Activated CD4-positive, alpha-beta memory T cell treated with anti-CD3 and anti-CD28 coated beads, Interleukin-2, amount 10 ng/mL, durations not matched to agents 7 days and 5 days (primary cell): ENCODE results near the gene FAM83G. TPM values are rescaled to one million over a fixed set of nuclear protein-coding genes. Genes with fewer than 3 reads are reported as not detected.
"Not testable (repeated sequence)": the region's sequence is repeated elsewhere in the genome, so short reads cannot be mapped to it uniquely, and the experiment has no call there.

Source experiments
- CTCF ChIA-PET: fragments of 350-600 bp; sonication (Branson Sonifier 250); formaldehyde crosslinking; loops from one replicate; lab custom pipeline; 2021; ENCODE audit warnings: antibody characterized with exemption, inconsistent platforms; lab: Charles Lee
- POLR2A ChIA-PET: fragments of 350-600 bp; sonication (Branson Sonifier 250); formaldehyde crosslinking; loops from one replicate; lab custom pipeline; 2021; ENCODE audit warnings: antibody characterized with exemption; lab: Charles Lee
- DNase-seq: peaks from one replicate; pipeline ENCODE4 v3.0.0-alpha.2; 2020
- H3K27ac Mint-ChIP-seq: one replicate; pipeline ENCODE4 v1.8.0; 2021; ENCODE audit warnings: mild to moderate bottlenecking, mixed read lengths
- H3K27me3 Mint-ChIP-seq: one replicate; pipeline ENCODE4 v1.8.0; 2021; ENCODE audit warnings: mixed read lengths
- H3K36me3 Mint-ChIP-seq: one replicate; pipeline ENCODE4 v1.8.0; 2021; ENCODE audit warnings: low read depth, mixed read lengths
- H3K4me1 Mint-ChIP-seq: one replicate; pipeline ENCODE4 v1.8.0; 2021; ENCODE audit warnings: mixed read lengths
- H3K4me3 Mint-ChIP-seq: one replicate; pipeline ENCODE4 v1.8.0; 2021; ENCODE audit warnings: mild to moderate bottlenecking, mixed read lengths
- H3K9me3 Mint-ChIP-seq: one replicate; pipeline ENCODE4 v1.8.0; 2021; ENCODE audit warnings: mixed read lengths
- total RNA-seq, 2 experiments: library from RNA; stranded (reverse); gene quantifications; one replicate each; pipeline ENCODE4 v1.2.3, GENCODE V29; 2021

FAM83G gene
- total RNA-seq, 2 experiments from 2014 or later, result 6.4 to 6.5 TPM

DNA sequence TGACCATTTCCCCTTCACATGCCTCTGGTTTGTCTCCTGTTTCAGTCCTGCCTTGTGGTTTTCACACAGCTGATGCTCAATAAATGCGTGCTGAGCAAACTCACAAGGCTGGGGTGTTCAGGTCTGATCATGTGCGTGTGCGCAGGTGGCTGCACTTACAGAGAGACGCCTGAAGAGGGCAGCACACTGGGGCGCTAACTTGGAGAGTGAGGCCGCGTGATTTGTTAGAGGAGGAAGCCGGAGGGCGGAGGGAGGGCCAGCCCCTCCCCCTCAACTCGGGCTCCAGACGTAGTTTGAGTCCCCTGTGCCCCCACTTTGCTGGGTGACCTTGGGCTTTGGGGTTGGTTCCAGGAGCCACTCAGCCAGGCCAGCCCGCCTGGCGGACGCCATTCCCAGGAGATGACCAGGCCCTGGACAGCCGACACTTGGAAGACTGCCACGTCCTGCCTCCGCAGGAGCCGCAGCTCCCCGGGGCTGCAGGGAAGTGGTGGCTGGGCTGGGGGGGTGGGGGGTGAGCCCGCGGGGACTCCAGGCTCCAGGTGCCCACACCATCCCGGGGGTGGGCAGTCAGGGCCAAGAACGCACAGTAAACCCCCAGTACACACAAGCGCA, 27.9 kb upstream of the FAM83G start:
- H3K4me3 Mint-ChIP-seq, H3K4me1 Mint-ChIP-seq, H3K27ac Mint-ChIP-seq, POLR2A ChIA-PET, H3K36me3 Mint-ChIP-seq, DNase-seq, H3K27me3 Mint-ChIP-seq, CTCF ChIA-PET, H3K9me3 Mint-ChIP-seq: not testable (repeated sequence)

- CTCF ChIA-PET, H3K27ac Mint-ChIP-seq, H3K4me1 Mint-ChIP-seq, POLR2A ChIA-PET, H3K27me3 Mint-ChIP-seq, H3K9me3 Mint-ChIP-seq, H3K4me3 Mint-ChIP-seq, H3K36me3 Mint-ChIP-seq: not testable (repeated sequence)
- DNase-seq, result peak; percentile 51
Measured at GRCh38 chr17:19031729-19032128, 27.2 kb upstream of the FAM83G start.

DNA sequence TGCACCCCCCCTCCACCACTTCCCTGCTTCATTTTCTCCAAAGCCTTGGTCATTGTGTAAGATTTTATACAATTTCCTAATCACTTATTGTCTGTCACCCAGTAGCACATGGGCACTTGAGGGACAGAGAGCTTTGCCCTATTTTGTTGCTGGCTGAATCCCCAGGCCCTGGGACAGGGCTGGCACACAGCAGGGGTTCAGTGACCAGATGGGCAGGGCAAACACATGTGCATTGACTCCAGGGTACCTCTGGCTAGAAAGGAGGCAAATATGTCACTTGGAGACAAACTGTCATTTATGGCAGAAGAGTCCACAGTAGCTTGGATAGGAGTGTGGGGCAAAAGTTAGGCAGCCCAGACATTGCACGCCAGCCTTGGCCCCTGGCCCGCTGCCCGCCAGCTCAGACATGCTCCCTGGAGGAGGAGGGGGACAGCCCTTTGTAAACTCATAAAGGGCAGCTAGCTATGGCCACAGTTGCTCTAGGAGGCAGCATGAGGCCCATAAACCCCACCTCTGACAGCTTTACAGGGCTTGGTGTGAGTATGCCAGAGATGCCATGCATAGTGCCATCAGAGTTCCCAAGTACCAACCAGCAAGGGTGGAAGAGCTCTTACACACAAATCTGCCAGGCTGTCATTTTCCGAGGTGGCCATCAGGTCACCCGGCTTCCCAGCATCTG, 26.3 kb upstream of the FAM83G start:
- H3K27ac Mint-ChIP-seq, H3K4me3 Mint-ChIP-seq, DNase-seq, H3K27me3 Mint-ChIP-seq, CTCF ChIA-PET, H3K36me3 Mint-ChIP-seq, POLR2A ChIA-PET, H3K4me1 Mint-ChIP-seq, H3K9me3 Mint-ChIP-seq: not testable (repeated sequence)

DNA sequence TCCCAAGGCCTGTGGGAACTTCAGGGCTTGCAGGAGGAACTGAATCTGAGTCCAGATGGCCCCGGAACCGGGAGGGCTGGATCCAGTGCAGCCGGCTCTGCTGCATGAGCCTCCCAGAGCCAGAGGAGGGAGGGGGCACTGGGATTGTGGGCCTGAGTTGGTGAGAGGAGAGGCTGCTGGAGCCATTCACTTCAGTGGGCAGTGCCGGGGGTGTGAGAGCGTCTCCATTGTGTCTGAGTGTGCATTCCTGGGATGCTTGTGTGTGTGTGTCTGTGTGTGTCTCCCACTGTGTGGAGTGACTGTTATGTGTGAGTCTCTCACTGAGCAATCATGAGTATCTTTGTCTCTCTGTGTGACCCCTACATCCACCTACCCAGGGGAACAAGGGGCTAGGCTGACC, 25.2 kb upstream of the FAM83G start:
- H3K4me1 Mint-ChIP-seq, DNase-seq, H3K27ac Mint-ChIP-seq, H3K36me3 Mint-ChIP-seq, H3K4me3 Mint-ChIP-seq, H3K27me3 Mint-ChIP-seq, POLR2A ChIA-PET, H3K9me3 Mint-ChIP-seq, CTCF ChIA-PET: not testable (repeated sequence)

DNA sequence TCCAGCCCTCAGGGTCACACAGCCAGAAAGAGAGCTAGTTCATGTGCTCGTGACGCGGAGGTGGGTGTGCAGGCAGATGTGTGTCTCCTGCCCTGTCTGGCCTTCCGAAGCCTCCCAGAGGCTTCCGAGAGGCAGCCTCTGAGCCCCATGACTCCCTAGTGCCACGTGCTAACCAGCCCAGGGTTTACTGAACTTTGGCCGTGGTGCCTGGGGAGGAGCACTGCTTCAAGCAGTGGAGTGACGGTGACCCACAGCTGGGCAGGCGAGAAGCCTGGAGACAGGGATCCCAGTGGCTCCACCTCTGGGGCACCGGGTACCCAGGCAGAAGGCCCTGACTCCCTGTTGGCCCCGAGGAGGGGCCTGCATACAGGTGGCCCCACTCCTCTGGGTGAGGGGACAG, 24.1 kb upstream of the FAM83G start:
- CTCF ChIA-PET, H3K9me3 Mint-ChIP-seq, DNase-seq, H3K36me3 Mint-ChIP-seq, H3K27me3 Mint-ChIP-seq, POLR2A ChIA-PET, H3K27ac Mint-ChIP-seq, H3K4me3 Mint-ChIP-seq: not testable (repeated sequence)
- peaks cover 13% of the 10 kb centered on the region for H3K4me1 Mint-ChIP-seq

- ChIA-PET POLR2A (no interaction called here), CTCF (interaction anchor here (0.5 to 1.5 kb wide), 3 partner anchors 18 to 841 kb away, joined by 3 to 9 read pairs (median 3); no protein-coding TSS in a partner anchor)
- Mint-ChIP-seq H3K36me3 (peaks cover 8% of the 10 kb centered on the region), H3K27me3 (no peaks in the 10 kb centered on the region), H3K27ac (no peak overlapping the region), H3K4me1 (peaks cover 13% of the 10 kb centered on the region), H3K4me3 (no peak overlapping the region), H3K9me3 (no peaks in the 10 kb centered on the region)
- no peak for DNase-seq
Measured at GRCh38 chr17:19024101-19025078, 19.8 kb upstream of the FAM83G start.

DNA sequence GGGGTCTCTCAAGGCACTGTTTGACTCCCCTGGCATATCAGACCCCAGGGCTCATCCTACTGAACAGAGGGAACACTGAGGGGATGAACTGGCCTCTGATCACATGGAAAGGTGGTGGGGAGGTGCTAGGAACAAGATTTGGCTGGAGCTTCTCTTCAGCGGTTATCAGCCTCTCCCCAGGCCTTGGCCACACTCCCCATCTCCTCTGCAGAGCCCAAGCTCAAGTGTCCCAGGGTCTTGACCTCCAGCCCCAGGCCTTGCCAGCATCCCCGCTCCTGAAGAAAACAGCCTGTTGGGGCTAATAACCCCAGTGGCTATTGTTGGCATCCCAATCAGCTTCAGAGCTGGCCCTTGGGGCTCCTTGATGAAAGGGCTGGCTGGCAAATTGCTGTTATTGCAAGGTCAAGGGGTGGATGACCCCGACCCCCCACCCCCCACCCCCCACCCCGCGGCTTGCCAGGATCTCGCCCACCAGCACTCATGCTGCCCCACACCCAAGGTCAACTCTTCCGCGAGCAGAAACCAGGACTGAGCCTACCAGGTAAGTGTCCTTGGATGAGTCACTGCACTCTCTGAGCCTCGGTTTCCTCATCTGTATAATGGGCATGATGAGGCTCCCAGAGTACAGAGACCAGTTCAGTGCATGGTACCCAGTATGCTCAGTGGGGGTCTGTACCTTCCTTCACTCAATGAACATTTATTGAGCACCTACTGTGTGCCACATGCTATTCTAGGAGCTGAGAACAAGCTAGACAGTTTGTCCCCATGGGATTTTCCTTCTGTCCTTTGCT, 18.8 kb upstream of the FAM83G start:
- Mint-ChIP-seq H3K4me3 (no peak overlapping the region), H3K27me3 (no peaks in the 10 kb centered on the region), H3K27ac (no peak overlapping the region), H3K36me3 (peaks cover 8% of the 10 kb centered on the region), H3K9me3 (no peaks in the 10 kb centered on the region), H3K4me1 (peaks cover 13% of the 10 kb centered on the region)
- no peak for DNase-seq
- CTCF ChIA-PET, result interaction anchor here (1.2 to 1.8 kb wide), 3 partner anchors 63 to 398 kb away, joined by 4 to 9 read pairs (median 8); no protein-coding TSS in a partner anchor
- POLR2A ChIA-PET, result interaction anchor here (1.3 kb wide), 1 partner anchor 19 kb away, joined by 4 read pairs; the partner anchor contains the start of gene FAM83G

- Mint-ChIP-seq H3K9me3 (no peaks in the 10 kb centered on the region), H3K27ac (no peak overlapping the region), H3K4me1 (peaks cover 13% of the 10 kb centered on the region), H3K36me3 (peaks cover 8% of the 10 kb centered on the region), H3K27me3 (no peaks in the 10 kb centered on the region), H3K4me3 (no peak overlapping the region)
- POLR2A ChIA-PET, result interaction anchor here (1.3 kb wide), 2 partner anchors 14 to 18 kb away, joined by 3 to 4 read pairs; partner anchors contain the start of gene FAM83G
- CTCF ChIA-PET, result interaction anchor here (1.2 to 1.8 kb wide), 2 partner anchors 62 to 397 kb away, joined by 4 to 8 read pairs; no protein-coding TSS in a partner anchor
- no peak for DNase-seq
Measured at GRCh38 chr17:19022747-19023146, 18.2 kb upstream of the FAM83G start.

DNA sequence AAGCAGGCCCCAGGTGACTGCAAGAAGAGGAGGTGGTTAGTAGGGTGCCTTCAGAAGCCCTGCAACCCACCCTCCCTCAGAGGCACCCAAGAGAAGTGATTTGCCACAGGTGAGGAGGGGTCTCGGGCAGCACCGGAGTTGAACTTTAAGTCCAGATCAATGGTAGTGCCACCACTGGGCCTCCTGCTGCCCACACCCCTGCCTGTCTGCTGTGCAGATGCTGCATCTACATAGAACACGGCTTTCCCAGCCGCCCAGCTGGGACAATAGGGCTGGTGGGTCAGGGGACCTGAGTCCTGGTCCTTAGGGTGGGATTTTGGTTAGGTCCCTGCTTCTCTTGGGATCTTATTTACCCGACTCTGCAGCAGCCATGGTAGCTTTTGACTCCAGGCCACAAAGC, 17.6 kb upstream of the FAM83G start:
- H3K27me3 Mint-ChIP-seq, result no peaks in the 10 kb centered on the region
- ChIA-PET POLR2A (interaction anchor here (1.3 kb wide), 1 partner anchor 14 kb away, joined by 3 read pairs; no protein-coding TSS in a partner anchor), CTCF (interaction anchor here (1.2 to 1.8 kb wide), 2 partner anchors 61 to 396 kb away, joined by 4 to 8 read pairs; no protein-coding TSS in a partner anchor)
- H3K36me3 Mint-ChIP-seq, result peaks cover 8% of the 10 kb centered on the region
- DNase-seq, result no peak
- H3K27ac Mint-ChIP-seq, result no peak overlapping the region
- peaks cover 13% of the 10 kb centered on the region for H3K4me1 Mint-ChIP-seq
- no peak overlapping the region for H3K4me3 Mint-ChIP-seq
- H3K9me3 Mint-ChIP-seq, result no peaks in the 10 kb centered on the region

GRCh38 chr17:19021622-19022083, 17.1 kb upstream of the FAM83G start:
- DNase-seq, result peak; percentile 43
- Mint-ChIP-seq H3K27ac (no peak overlapping the region), H3K27me3 (no peaks in the 10 kb centered on the region), H3K4me1 (peaks cover 13% of the 10 kb centered on the region), H3K36me3 (peaks cover 8% of the 10 kb centered on the region), H3K9me3 (no peaks in the 10 kb centered on the region), H3K4me3 (no peak overlapping the region)
- POLR2A ChIA-PET, result interaction anchor here (1.3 to 1.6 kb wide), 2 partner anchors 13 to 17 kb away, joined by 3 to 5 read pairs; partner anchors contain the start of gene FAM83G
- CTCF ChIA-PET, result interaction anchor here (1.8 kb wide), 1 partner anchor 61 kb away, joined by 8 read pairs; no protein-coding TSS in a partner anchor

- not testable (repeated sequence) for H3K9me3 Mint-ChIP-seq, H3K4me3 Mint-ChIP-seq, H3K36me3 Mint-ChIP-seq, DNase-seq, H3K27me3 Mint-ChIP-seq, H3K27ac Mint-ChIP-seq
- POLR2A ChIA-PET, result interaction anchor here (1.6 kb wide), 1 partner anchor 17 kb away, joined by 5 read pairs; the partner anchor contains the start of gene FAM83G
- peaks cover 13% of the 10 kb centered on the region for H3K4me1 Mint-ChIP-seq
- CTCF ChIA-PET, result interaction anchor here (1.1 to 1.8 kb wide), 2 partner anchors 24 to 60 kb away, joined by 3 to 8 read pairs; no protein-coding TSS in a partner anchor
Measured at GRCh38 chr17:19021011-19021621, 16.6 kb upstream of the FAM83G start.
